CD4-positive, alpha-beta T cell treated with Interleukin-4 for 1 hour (primary cell): ENCODE measurements around the gene SREBF2.
"Not testable (repeated sequence)": the region's sequence is repeated elsewhere in the genome, so short reads cannot be mapped to it uniquely, and the experiment has no call there.

Experiments used
- DNase-seq, 2 donors: peaks; one replicate each; pipeline ENCODE4 v3.0.0-alpha.2; 2020 to 2022

SREBF2 gene

DNA sequence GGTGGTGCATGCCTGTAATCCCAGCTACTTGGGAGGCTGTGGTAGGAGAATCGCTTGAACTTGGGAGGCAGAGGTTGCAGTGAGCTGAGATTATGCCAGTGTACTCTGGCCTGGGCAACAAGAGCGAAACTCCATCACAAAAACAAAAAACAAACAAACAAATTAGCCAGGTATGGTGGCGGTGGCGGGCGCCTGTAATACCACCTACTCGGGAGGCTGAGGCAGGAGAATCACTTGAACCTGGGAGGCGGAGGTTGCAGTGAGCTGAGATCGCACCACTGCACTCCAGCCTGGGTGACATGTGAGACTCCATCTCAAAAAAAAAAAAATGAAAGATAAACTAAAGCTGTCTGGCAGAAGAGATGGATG is 116.0 kb downstream of the SREBF2 start:
- DNase-seq, result not testable (repeated sequence)

- DNase-seq, result no peak
These were observed 116.5 kb downstream of the SREBF2 start for GRCh38 chr22:41949297-41949965.

GRCh38 chr22:41951898-41952474 is 119.1 kb downstream of the SREBF2 start, which contains the start of gene SMIM45:
TSS of gene SMIM45 (plus strand) at chr22:41952150.
- peak in 1 of 2 donors; percentile 44 for DNase-seq

DNA sequence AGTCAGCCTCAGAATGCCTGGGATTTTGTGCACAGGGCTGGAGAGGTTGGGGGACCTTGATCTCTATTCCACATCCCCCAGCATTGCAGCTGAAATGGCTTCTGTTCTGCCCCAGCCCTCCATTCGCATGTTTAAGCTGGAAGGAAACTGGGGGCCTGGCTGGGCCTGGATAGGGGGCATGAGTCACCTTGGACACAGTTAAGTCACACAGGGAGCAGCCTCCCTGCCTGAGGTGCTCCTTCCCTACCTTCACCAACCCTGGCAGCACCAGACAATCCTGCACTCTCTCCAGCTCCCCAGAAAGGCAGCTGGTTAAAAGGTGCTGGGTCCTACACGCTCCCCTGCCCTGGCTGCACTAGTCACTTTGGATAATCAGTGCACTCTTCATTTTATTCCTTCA is 119.8 kb downstream of the SREBF2 start:
- DNase-seq, result no peak
